ENCODE results near the gene DPH7.
"Not testable (repeated sequence)": the region's sequence is repeated elsewhere in the genome, so short reads cannot be mapped to it uniquely, and the experiment has no call there.

The DPH7 gene

DNA sequence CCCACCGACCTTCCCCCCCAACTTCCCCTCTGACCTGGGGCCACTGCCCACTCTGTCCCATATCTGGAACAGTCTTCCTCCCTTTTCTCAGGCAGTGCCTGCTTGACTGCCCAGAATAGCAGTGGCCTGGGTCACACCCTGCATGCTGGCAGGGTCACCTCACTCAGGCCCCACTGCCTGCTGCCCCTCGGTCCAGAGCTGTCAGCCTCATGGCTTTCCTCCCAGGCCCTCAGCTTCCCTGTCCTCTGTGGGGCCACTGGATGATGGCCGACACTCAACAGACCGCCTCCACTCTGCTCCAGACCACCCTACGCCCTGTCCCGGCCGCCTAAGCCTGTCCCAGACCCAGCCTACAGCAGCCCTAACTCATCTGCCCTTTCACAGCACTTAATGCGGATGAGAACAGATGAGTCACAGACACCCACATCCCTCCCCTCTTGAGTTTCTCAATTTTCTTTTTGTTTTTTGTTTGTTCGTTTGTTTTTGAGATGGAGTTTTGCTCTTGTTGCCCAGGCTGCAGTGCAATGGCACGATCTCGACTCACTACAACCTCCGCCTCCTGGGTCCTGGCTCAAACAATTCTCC lies 34.5 kb downstream of the DPH7 start:
- DNase-seq: no peak

DNA sequence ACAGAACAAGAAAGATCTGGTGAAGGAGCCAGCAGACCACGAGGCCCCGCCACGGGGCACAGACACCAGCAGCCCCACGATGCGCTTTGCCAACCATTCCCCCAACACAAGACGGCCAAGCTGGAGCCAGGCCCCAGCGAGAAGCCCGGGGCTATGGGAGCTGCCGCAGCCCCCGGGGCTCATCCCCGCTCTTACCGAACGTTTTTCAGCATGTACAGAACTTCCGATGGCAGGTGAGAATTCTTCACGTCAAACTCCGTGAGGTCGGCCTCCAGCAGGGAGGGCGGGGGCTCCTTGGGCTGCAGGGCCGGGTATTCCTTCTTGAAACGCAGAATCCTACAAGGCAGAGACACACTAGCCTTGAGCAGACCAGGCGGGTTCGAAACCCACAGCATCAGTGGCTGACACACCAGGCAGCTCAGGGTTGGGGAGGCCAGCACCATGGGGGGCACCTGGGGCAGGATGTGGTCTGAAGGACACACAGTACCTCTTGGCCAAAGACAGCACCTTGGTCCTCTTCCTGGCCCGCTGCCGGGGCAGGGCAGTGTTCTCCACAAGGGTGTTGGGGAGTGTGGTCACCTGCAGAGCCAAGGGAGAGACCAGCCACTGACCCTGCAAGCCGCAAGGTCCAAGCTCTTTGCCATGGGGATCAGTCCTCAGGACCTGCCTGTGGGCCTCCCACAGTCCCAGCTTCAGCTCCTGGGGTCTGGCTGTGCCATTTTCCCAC lies 35.3 kb downstream of the DPH7 start:
- DNase-seq: no peak

DNA sequence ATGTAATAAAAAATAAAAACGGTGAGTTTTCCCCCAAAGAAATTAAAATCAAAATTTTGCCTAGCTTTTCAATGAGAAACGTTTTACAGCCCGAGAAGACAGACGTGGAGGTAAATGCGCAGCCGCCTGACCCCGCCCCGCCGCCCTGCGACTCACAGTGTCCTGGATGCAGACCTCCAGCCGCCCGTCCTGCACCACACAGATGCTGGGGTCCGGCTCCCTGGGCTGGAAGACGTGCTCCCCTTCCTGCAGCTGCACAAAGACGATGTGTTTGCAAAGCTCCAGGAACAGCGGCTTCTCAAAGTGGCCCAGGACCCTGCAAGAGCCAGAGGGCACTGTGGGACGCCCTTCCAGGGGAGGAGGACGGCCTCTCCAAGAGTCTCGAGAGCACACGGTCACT lies 36.2 kb downstream of the DPH7 start:
- DNase-seq: no peak

DNA sequence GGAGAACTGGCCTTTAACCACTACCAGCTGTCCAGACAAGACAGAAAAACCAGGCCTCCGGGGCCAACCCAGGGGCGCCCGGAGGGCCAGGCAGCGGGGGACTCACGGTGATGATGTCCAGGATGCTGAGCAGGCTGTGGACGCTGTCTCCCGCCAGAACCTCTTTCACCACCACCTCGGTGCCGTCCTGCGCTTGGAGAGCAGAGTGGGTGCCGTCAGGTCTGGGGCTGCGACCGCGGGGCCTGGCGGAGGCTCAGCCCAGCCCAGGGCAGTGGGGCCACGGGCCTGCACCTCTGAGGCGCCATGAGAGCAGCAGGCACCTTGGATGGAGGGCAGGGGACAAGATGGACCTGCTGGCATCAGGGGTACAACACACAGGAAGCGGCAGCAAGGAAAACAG lies 38.2 kb downstream of the DPH7 start:
- no peak for DNase-seq

DNA sequence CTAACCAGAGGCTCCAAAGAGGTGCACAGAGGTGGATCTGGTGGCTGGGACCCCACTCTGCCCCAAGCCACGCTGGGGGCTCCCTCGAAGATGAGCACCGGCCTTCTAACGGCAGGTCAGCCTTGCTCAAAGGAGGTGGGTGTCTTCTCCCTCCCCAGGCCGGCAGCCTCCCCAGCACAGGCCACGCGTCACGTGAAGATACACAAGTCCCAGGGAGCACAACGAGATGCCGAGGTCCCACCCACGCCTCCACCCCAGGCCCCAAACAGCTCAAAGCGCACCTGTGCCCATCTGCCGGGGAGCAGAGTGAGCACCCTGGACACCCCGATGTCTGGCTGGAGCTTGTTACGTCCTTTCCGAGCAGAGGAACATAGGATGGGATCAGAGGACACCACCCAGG lies 40.7 kb downstream of the DPH7 start:
- DNase-seq: no peak

DNA sequence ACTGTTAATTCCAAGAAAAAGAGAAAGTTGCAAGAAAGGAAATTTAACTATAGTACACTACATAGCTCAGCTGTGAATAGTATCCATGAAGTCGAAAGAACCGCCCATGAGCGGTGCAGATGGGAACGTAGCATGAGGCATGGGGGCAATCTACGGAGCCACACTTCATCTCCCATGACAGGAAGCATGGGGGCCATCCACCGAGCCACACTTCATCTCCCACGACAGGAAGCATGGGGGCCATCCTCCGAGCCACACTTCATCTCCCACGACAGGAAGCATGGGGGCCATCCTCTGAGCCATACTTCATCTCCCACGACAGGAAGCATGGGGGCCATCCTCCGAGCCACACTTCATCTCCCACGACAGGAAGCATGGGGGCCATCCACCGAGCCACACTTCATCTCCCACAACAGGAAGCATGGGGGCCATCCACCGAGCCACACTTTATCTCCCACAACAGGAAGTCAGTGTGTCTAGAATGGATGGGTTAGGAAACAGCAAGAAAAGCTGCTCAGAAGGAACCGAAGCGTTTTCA lies 42.1 kb downstream of the DPH7 start:
- not testable (repeated sequence) for DNase-seq

DNA sequence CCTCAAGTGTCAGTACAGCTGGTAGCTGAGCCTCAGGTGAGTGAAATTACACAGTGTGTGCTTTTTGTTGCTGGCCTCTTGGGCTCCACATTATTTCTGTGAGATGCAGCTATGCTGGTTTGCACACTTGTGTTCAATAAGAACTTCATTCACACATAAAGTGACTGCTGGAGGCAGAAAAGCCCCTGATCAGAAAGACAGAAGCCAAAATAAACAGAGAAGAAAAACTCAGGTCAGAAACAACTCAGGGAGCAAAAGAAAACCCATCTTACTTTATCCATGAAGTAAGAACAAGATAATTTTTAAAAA lies 43.7 kb downstream of the DPH7 start:
- DNase-seq: no peak

DNA sequence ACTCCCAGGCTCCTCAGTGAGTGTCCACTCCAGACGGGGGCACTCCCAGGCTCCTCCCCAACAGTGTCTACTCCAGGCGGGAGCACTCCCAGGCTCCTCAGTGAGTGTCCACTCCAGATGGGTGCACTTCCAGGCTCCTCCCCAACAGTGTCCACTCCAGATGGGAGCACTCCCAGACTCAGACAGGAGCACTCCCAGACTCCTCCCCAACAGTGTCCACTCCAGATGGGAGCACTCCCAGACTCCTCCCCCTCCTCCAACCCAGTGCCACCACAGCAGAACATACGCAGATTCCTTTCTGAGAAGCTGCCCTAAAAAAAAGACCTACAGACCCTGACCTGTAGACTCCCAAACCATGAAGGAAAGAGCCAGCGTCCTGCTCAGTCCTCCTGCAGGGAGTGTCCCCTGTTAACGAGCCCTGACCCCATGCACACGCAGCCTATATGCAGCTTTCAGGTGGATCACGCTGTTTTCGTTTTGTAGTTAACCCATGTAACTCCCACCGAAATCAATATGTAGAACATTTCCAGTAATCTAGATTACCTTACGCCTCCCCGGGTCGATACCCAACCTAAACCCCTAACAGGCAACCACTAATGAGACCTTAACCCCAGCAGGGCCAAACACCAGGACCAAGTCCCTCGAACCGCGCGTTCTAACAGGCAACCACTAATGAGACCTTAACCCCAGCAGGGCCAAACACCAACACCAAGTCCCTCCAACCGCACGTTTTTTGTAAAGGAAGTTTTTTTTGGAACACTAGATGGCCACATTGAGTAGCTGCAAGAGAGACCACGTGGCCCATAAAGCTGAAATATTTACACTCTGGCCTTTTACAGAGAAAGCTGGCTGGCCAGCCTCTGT lies 44.2 kb downstream of the DPH7 start:
- peak; percentile 66 for DNase-seq

DNA sequence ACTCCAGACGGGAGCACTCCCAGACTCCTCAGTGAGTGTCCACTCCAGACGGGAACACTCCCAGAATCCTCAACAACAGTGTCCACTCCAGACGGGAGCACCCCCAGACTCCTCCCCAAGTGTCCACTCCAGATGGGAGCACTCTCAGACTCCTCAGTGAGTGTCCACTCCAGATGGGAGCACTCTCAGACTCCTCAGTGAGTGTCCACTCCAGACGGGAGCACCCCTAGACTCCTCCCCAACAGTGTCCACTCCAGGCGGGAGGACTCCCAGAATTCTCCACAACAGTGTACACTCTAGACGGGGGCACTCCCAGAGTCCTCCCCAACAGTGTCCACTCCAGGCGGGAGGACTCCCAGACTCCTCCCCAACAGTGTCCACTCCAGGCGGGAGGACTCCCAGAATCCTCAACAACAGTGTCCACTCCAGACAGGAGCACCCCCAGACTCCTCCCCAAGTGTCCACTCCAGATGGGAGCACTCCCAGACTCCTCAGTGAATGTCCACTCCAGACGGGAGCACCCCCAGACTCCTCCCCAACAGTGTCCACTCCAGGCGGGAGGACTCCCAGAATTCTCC lies 45.7 kb downstream of the DPH7 start:
- not testable (repeated sequence) for DNase-seq

DNA sequence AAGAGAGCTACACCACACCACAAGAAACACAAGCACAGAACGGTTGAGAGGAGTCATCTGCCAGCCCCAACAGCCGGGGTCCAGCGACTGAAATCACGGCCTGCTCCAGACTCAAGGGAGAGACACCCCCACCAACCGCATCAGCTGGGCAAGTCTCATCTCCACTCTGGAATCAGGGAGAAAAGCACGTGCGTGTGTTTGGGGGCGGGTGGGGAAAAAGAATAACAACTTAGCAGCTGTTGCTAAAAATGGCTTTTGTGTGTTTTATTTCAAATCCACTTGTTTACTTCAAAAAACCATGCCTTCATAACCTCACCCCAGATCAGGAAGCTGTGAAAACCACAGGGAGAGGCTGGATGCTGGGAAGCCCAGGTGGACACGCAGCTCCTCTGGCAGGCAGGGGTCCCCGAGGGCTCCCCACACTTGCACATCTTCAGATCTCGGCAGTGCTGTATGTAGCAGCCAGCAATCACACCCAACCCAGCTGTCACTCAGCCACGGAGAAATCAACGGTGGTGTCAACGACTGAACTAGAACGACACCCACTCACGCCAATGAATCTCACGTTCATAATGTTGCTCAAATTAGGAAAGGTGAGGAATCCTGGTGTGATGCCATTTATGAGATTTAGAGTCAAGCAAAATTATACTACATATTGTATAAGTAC lies 47.5 kb downstream of the DPH7 start:
- DNase-seq: no peak

DNA sequence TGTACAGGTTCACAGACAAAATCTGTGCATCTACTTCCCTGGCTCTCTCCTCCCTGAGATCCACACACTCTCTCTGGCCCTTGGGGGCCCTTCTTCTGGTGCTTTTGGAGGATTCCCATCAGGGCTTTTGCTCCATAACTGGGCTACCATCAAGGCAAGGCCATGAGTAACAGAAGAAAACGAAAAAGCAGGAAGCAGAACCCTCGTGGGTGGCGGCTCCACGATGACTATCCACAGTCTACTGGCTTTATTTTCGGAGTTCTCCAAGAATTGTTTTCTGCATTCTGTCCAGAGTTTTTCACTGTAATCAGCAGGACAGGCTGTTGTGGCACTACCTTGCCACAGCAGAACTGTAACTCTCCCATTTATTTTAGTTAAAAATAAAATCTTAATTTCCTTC lies 48.4 kb downstream of the DPH7 start:
- no peak for DNase-seq

DNA sequence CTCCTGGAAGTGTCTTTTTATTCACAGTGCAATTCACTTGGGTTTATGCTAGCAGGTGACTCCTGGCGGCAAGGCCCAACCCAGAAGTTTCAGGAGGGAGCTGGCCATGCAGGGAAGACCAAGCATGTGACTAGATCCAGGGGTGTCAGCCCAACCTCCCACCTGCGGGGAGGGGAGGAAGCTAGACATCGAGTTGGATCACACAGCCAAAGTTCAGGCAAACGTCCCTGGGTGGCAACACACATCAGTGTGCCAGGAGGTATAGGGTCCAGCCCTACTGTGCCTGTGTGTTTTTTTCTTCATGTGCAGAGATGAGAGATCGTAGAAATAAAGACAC lies 53.8 kb downstream of the DPH7 start:
- no peak for DNase-seq

DNA sequence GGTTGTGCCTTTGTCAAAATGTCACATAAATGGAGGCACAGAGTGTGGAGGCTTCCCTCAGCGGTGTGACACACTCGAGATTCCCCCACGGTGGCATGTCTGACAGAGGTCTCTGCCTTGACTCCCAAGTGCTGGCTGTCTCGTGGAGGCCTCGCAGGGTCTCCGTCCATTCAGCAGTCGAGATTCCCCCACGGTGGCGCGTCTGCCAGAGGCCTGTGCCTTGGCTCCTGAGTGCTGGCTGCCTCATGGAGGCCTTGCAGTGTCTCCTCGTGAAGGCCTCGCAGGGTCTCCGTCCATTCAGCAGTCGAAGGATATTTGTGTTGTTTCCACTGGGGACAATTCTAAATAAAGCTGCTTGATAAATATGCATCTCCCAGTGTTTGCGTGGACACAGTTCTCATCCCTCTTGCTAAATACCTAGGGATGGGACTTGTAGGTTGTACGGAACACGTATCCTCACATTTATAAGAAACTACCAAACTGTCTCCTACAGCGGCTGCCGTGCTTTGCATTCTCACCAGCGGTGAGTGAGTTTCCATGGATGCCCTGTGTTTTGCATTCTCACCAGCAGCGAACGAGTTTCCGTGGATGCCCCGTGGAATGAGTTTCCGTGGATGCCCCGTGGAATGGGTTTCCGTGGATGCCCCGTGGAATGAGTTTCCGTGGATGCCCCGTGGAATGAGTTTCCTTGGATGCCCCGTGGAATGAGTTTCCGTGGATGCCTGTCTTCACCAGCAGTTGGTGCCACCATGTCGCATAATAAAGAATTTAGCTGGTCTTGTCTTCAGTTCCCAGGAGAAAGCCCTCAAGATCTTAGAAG lies 54.4 kb downstream of the DPH7 start:
- no peak for DNase-seq

DNA sequence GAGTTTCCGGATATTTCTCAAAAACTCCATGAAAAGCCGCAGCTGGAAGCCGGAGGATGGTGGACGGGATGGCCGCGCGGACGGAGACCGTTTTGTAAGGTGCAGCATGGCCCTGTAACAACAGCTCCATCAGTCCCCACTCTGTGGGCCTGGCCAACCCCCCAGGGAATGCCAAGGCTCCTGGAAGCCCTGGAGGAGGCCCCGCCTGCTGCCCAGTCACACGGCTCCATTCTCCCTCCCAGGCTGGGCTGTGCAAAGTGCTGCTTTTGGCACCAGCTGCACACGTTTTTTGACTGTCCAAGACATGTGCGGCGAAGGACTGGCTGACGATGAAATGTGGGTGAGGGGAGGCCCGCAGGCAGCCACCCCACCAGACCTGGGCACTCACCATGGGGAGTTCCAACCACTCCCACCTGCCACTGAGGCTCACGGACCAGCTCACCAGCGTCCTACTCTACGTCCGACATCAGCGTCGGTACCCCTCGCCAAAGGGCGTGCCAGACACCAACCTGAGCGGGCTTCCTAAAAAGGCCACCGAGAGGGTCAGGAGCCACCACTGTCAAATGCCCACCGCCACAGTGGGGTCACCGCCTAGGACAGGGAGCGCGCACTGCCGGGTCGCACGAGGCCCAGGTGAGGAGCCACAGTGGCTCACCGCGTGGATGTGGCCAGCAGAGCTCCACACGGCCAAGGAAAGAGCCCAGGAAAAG lies 55.8 kb downstream of the DPH7 start:
- no peak for DNase-seq

DNA sequence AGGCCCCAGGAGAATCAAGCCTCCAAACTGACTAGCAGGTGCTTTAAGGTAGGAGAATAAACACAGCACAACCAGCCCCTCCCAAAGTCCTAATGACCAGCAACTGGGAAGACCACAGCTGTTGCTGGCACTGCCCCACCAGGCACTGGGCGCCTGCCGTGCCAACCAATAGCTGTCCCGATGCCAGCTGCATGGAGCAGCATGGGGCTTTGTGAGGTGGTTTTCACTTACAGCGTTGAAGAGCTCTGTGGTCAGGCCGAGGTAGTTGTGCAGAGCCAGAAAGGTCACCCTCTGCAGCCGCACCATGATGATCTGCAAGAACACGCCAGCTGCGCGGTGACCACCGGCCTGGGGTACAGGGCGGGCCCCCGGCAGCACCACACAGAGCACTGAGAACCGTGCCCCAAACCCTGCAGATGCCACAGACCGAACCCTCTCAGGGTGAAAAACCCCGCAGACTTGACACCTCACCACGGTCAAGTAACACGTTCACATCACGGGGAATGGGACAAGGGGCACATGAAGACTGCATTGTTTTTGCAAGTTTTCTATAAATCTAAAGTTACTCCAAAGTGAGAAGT lies 57.2 kb downstream of the DPH7 start:
- DNase-seq: no peak

DNA sequence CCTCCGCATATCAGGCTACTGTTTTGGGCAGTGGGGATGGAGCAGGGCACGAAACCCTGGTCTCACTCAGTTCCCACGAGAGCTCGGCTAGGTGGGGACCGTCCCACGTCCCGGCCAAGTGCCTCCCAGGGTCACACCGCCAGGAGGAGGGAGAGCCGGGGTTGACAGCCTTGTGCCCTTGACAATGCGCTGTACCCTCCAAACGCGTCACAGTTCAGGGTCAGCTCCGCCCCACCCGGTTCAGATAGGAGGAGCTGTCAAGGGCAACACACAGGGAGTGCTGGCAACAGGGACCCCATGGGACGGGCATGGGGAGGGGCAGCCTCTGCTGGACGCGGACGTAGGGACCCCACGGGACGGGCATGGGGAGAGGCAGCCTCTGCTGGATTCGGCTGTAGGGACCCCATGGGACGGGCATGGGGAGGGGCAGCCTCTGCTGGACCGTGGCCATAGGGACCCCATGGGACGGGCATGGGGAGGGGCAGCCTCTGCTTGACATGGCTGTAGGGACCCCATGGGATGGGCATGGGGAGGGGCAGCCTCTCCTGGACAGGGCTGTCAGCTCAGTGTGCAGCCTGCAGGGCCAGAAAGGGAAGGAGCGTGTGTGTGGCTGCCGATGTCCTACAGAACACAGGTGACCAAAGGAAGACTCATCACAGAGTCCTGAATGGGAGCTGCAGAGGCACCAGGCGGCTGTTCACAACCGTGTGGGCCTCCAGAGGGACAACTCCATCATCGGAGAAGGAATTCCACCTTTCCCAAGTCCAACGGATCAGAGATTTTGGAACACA lies 57.9 kb downstream of the DPH7 start:
- DNase-seq: no peak

DNA sequence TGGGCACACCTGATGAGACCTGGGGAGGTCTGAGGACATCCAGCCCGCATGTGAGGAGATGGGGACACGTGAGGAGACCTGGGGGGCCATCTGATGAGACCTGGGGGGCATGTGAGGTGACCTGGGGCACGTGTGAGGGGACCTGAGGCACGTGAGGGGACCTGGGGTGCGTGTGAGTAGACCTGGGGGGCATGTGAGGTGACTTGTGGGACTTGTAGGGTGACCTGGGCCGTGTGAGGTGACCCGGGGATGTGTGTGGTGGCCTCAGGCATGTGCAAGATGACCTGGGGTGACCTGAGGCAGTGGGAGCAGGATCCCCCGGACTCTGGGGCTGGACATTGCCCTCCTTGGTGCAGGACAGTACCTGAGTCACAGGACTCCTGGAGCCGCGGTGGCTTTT lies 59.2 kb downstream of the DPH7 start:
- DNase-seq: no peak

DNA sequence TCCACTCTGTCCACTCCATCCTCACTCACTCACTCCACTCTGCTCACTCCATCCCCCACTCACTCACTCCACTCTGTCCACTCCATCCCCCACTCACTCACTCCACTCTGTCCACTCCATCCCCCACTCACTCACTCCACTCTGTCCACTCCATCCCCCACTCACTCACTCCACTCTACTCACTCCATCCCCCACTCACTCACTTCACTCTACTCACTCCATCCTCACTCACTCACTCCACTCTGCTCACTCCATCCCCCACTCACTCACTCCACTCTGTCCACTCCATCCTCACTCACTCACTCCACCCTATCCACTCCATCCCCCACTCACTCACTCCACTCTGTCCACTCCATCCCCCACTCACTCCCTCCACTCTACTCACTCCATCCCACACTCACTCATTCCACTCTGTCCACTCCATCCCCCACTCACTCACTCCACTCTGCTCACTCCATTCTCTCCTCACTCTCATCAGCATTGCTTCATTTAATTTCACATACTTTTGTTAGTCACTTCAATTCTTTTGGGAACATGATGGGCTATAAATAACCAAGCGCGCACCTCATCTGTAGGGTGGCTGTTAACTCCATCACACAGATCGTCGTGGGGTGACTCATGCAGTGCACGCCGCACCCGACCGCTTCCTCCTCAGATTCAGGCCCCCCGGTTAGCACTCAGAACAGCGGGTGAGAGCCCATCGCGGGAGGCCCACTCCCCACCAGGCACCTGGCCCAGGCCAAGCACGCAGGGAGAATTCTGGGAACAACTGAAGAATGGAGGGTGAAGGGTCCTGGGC lies 59.9 kb downstream of the DPH7 start:
- not testable (repeated sequence) for DNase-seq

DNA sequence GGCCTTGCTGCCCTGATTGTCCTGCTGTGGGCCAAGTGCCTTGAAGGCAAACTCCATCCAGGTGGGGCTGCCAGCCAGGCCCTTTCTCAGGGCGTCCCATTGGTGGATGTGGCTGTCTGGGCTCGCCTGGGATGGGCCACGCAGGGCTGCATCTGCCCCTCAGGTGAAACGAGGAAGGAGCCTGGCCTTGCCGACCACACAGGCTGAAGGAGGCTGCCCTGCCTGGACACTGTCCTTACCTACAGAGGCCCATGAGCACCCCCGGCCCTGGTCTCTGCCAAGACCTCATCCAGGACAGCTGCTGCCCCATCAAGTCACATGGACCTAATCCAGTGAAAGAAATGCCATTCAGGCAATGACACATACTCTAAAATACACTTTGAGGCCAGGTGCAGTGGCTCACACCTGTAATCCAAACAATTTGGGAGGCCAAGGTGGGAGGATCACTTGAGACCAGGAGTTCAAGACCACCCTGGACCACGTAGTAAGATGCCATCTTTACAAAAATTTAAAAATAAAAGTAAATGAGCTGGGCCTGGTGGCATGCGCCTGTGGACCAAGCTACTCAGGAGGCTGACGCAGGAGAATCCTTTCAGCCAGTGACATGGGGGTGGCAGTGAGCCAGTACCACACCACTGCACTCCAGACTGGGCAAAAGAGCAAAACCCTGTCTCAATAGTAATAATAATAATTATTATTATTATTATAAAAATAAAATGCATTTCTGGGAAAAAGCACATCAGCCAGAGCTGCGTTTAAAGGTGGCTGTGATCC lies 62.4 kb downstream of the DPH7 start:
- no peak for DNase-seq
